Daoy (cell line): ENCODE data around the gene PAMR1. TPM values are rescaled to one million over a fixed set of nuclear protein-coding genes. Genes with fewer than 3 reads are reported as not detected.

Experiments used
- DNase-seq: peaks from one replicate; pipeline ENCODE4 v3.0.0-alpha.2; 2015; ENCODE audit warnings: low read depth
- total RNA-seq: library from RNA; depleted of rRNA; stranded (reverse); fragments of >200 nt; shearing (Covaris generic); gene quantifications from 2 replicates; pipeline ENCODE4 v1.2.3, GENCODE V29; 2014

The PAMR1 gene
- total RNA-seq, 1 experiment from 2014 or later: 0.17 TPM

DNA sequence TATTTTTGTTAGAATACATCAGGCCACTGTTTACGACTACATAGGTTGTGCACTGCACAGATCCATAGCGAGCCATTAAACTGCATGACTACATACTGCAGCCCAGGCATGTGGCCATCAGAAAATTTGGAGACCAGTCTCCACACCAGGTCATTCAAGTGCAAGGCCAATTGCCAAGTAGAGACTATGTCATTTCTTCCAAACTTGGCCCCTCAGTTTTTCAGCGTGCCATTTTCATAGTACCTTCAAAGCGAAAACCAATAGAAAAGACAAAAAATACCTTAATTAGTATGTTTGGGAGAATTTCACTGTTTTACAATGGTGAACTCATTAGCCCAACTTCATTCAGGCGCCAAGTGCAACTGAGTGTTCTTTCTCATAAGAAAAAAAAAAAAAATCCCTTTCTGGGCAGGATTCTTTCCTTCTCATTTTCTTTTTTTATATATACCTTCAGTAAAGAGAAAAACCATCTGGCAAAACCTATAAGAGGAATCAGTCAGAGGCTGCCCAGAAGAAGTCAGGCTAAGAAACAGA lies 30.4 kb downstream of the PAMR1 start:
- DNase-seq: no peak

DNA sequence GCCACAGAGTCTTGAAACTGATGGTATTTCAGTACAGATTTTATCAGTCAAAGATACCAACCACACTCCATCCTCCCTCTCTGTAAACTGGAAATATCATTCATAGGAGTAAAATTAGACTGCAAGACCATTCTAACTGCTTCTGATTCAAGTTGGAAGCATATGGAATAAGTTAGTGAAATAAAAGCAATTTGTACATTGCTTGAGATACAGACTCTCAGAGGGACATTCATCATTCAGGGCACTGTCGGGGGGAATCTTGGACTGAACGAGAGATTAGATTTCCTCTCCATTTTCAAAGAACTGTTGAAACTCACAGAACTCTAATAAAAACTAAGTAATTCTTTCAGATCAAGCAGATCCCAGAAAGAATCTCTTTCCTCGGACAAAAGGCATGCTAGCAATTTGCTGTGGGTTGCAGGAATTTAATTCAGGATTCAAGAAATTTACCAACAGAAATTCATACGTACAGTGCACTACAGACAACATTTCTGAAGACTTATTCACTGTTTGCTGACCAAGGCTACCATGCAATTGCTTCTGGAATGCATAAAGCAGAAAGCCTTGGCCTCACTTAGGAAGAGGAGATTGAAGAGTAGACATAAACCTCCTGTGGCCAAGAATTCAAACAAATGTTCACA lies 34.1 kb downstream of the PAMR1 start:
- no peak for DNase-seq

DNA sequence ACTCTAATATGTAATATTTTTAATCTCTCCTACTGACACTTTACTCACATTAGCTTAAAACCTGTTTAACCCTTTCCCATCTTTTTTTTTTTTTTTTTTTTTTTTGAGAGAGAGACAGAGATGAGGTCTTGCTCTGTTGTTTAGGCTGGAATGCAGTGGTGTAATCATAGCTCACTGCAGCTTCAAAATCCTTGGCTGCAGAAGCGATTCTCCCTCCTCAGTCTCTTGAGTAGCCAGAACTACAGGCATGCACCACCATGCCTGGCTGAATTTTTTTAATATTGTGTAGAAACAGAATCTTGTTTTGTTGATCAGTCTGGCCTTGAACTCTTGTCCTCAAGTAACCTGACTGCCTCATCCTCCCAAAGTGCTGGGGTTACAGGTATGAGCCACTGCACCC lies 37.3 kb downstream of the PAMR1 start:
- no peak for DNase-seq

DNA sequence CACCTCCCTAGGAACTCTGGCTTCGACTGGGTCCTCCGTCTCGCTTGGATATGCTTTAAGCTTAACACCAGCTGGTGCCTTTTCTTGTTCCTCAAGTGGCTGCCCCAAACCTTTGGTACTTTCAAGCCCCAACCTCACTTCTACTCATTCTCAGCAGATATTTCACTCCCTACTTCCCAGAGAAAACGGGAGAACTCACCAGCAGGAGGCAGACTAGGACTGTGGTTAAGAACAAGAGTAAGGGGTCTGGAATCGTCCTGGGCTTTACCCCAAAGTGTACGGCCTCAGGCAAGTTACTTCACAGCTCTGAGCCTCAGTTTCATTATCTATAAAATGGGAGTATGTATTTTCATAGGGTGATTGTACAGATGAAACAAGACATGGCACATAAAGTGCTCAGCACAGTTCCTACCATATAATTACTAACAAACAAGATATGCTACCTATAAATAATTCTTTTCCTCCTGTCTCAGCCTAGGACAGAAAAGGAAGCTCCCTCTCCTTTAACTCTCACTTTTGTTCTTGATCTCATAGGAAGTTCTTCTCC lies 37.8 kb downstream of the PAMR1 start:
- DNase-seq: peak; percentile 40

DNA sequence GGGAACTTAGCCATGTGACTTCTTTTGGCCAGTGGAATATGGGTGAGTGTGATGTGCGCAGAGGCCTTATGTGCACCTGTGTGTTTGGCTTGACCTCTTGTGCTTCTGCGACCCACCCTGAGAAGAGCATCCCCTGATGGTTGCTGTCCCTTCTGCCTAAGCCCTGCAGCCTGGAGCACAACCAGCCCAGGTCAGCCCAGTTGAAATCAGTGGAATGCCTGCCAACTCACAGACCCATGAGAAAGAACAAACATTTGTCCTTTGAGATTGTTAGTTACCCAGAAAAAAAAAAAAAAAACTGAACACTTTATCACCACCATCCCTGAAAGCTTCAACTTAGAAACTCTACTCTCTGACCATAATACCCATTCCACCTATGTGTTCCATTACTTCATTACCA lies 38.5 kb downstream of the PAMR1 start:
- DNase-seq: no peak

DNA sequence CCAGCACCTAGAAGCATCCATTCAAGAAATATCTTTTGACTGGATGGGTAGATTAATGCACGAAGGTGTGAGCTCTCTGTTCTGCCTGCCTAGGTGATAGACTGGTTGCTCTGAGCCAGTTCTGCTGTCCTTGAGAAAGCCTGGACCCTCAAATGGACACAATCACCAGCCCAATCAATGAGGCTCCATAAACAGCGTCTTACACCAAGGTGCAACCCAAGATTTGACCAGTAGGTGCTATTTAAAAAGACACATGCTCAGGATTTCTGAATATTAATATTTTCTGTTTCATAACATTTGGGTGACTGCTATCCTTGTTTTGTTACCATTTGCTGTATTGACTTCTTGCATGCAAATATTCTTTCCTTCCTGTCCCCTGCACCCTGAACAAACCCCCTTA lies 39.0 kb downstream of the PAMR1 start:
- no peak for DNase-seq

DNA sequence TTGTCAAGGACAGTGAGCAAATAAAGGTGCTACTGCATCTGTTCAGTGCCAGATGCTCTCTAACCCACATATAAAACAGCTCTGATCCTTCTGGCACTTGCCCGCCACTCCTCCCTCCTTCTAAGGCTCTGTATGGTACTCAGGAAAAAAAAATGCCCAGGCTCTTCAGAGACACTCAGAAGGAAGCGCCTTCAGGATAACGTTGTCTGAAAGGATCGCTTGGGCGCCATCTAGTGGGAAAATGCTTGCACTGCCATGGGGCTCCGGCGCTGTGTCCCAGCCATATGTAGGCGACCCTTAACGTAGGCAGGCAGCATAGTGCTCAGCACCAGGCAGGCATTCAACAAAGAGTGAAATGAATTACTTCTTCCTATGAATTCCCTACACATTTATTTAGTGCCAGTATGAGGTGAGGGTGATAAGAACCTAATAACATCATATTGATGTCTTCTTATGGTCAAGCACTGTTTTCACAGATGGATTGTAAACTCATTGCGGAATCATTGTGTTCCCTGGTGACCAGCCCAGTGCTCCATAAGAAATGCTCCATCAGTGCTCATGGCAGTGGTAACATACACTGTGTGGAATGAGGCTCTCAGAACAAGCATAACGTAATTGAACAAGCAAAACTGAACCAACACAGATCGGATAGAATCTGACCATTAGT lies 39.6 kb downstream of the PAMR1 start:
- DNase-seq: peak; percentile 81

DNA sequence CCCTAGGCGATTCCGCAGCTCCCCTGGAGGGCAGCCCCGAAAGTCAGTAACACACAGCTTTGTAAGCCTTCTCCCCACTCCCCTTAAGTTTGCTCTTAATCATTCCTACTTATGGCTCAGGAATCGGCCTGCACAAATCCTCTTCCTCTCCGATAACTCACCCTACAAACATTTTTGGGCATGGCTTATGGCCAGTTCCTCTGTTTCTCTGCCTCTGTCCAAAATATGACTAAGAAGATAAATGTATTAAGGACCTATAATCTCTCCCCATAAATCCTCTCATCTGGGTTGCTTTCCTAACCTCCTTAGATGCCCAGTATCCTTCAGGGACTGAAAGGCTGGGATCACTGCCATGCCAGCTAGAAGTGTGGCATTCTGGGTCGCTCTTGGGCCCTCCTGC lies 41.0 kb downstream of the PAMR1 start:
- peak; percentile 25 for DNase-seq

DNA sequence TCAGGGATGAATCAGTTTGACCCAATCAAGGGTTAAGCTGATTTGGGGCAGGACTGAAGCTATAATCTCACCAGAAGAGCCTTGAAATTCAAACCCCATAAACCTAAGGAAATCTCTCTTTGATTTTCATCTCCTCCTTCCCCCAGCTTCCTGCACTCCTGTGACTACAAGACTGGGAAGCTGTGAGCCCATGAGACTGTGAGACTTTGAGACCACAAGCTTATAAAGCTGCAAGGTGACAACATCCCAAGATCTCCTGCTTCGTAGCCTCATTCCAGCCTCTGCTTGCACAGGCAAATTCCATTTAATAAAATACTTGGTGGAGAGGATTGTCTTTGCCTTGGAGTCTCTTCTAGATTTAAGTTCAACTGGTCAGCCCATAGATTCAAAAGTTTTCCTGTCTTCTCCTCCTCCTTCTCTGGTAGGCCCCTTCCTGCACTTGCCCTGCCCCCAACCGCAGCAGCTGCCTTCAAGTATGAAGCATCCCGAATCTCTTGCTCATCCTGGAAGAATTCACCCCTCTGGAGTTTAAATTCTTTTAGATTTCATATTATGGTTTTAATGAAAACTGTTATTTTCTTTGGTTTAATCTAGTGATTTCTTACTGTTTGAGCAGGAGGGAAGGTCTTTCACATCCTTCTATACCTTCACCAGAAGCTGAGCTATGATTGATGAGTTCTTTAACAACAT lies 42.1 kb downstream of the PAMR1 start:
- DNase-seq: no peak

DNA sequence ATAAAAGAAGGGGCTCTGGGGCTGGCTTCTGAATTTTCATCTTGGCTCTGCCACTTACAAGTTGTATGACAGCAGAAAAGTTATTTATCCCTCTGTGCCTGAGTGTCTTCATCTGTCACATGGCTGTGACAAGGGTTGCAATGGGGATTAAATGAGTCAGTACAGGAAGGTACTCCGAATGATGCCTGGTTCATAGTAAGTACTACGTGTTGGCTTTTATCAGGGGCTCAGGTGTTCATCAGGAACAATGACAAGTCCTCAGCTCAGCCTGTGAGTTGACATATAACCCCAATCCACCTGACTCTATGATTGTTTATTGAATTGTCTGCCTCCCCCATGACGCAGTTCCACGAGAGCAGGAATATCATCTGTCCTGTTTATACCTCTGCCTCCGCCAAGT lies 45.7 kb downstream of the PAMR1 start:
- no peak for DNase-seq

DNA sequence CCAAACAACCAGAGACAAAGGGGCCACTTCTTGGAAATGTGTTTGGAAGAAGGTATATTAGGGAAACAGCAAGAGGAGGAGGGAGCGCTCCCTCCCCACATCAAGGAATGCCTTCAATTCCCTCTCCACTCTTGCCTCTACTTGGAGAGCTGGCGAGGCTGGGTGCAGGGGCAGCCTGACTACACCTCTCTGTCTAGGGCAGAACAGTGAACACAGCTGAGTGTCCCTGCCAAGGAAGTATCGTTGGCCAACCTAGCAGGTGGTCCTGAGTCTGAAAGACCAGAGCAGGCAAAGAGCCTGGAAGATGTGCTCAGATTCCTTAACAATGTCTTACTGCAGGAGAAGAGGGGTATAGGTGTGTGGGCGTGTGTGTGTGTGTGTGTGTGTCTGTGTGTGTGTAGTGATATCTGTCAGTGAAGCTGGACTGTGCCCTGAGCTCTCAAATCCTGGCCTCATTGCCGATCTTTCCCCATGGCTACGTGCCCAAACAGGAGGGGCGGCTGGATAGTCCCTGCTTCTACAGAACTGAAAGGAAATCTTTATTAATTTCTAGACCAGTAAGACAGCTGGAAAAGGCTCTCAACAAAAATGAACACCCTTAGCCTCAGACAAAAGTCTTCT lies 46.8 kb downstream of the PAMR1 start:
- DNase-seq: no peak

DNA sequence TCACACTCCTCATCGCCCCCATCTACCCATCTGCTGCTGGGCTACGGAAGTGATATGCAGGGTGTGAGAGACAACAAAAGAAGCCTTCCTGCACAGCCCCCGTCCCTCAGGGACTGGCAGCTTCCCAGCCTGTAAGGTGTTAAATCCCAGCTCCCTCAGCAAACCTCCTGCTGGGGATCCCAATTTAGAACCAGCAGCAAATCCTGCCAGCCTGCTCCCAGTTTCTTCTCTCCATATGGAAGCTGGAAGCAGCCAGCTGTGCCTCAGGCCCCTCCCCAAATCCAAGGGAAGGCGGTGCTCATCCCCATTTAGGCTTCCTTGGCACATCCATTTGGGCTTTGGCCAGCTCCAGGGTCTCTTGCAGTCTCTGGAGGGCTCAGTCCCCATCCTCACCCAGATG lies 47.5 kb downstream of the PAMR1 start:
- no peak for DNase-seq

DNA sequence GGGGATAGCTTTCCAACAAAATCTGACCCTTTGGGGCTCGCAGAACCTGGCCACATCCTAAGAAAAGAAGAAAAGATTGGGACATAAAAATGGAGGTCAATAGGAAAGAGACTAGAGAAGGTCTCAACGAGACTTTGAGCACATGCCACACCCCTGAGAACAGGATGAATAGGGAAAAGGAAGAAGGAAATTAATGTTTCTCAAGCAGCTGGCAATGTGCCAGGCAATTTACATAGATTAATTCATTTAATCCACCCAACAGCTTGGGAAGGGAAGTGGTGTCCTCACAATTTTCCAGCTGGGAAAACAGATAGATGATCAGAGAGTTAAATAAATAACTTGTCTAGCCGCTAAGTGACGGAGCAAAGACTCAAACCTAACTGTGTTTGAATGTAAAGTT lies 50.7 kb downstream of the PAMR1 start:
- DNase-seq: no peak

DNA sequence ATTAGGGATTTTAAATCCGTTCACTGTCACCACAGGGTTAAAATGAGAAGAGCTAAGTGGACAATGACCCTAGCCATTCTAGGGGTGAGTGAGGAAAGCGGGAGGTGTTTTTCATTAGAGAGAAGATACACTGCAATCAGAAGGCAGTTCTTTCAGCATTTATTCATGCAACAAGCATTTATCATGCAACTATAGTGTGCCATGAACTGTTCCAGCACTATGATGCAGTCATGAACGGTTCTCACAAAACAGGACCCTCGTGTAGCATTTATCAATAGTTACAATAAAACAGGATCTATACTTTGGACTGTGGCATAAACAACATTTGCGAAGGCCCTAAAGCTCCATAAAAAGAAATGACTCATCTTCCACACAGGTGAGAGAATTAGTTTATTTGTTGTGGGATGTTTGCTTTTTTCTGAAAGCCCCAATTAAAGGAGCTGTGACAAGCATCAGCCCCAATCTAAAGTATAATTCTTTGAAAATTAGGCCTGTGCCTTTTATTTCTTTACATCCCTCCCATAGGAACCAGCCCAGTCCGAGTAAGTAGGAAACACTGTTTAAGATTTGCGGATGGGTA lies 51.5 kb downstream of the PAMR1 start:
- no peak for DNase-seq

DNA sequence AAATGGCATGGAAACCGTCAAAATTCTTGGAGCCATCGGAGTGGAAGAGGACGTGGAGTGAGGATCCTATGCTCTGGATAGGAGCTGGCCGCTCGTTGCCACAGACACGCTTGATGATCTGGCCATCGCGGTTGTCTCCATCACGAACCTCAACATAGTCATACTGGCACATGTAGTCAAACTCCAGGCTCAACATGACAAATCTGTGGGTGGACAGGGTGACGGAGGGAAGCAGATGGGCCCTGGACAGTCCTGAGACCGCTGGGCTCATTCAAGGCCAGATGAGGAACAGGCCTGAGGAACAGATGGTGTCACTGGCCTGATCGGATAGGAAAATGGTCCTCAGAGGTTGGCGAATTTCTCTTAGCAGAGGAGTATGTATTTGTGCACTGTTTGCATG lies 54.8 kb downstream of the PAMR1 start:
- no peak for DNase-seq

DNA sequence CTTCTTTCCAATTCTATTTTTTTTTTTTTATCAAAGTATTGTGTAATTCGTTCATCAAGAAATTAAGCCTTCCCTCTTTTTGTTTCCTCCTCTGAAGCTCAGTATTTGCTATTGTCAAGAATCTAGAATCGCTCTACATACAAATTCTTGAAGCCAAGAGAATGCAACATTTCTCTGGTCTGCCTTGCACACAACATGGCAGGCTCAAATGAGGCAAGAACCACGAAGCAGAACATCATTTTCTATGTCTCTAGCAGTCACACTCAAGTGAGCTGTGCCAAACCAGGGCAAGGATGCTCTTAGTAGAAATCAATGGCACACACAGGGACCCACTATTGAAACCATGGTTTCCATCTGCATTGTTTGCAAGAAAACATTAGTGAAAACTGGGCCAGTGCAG lies 59.4 kb downstream of the PAMR1 start:
- DNase-seq: no peak

DNA sequence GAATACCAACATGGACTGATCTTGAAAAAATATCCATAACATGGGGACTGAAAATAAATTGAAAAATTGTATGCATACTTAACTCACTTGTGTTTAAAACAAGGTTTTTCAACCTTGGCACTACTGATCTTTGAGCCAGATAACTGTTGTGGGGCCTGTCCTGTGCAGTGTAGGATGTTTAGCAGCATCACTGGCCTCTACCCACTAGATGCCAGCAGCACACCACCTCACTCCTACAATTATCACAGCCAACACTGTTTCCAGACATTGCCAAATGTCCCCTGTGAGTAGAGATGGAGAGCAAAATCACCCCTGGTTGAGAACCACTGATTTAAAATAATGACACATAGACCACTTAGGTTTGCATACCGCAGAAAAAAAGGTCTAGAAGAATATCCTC lies 61.1 kb downstream of the PAMR1 start:
- peak; percentile 16 for DNase-seq

DNA sequence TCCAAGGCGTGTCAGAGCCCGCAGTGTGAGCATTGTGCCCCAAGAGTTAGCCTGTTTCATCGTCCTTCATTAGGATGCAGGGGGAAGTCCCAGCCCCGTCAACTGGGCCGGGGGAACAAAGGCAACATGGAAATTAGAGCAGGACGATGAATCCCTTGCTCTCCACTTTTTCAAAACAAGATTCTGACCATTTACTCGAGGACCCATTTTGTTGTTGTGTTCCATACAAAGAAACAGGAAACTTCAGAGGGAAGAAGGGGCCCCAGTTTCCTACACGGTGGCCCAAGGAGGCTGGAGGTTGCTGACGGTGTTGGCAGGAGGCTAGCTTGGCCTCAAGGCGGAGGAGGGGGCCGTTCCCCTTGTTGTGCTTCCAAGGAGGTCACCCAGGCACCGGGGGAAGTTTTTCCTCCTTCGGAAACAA lies 62.1 kb downstream of the PAMR1 start:
- DNase-seq: no peak

DNA sequence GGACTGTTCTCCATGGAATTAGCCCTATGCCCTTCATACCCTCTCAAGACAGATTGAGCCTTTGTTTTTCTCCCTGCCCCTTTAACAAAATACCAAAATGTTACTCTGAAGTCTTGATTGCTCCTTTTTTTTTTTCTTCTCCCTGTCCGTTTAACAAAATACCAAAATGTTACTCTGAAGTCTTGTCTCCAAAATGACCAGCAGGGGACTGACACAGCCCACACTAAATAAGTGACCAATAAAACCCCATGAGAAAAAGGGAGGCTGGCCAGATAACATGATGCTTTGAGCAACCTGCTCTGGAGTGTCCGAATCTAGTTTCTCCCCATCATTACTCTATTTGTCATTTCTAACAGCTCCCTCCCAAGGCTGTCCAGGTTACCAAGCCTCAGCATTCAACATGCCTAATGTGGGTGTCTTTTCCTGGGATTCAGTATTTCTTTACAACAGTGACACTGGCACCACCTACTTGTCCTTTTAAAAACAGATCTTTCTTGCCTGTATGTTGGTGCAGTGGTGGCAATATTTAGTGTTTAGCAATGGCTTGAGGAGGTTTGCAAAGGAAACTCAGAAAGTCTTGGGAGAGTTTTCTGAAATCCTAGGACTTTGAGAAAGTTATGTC lies 63.4 kb downstream of the PAMR1 start:
- no peak for DNase-seq

DNA sequence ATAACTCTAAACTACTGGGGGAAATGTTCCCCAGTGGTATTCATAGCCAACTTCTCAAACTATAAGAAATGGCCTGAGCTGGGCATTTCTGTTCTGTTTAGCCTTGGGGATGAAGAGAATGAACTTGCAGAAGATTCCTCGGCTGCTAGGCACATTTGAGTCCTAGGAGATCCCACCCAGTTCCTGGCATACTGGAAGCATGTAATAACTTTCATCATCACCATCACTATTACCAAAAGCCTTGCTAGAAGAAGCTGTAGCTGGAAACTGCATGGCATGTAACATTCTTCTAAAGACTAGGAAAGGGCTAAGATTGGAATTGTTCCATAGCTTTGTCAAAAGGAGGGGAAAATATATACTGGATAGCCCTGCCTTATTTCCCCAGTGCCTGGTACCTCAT lies 65.9 kb downstream of the PAMR1 start:
- no peak for DNase-seq

DNA sequence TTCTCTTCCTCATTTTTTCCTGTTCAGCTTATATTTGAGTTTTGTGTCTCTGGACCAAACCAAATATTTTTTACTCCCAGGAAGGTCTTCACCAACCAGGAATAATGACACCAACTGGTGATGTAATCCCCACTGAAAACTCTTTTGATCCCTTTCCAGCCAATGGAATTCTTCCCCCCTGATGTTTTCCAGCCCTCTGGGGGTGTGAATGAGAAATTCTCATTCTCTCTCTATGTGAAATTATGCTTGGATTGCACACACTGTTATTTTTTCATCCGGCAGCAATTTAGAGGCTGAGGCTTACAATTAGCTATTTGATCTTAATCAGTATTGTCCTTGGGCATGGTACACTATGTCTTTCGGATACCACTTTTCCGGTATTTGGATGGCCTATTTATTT lies 66.6 kb downstream of the PAMR1 start:
- DNase-seq: no peak
